Measurements from ENCODE around the gene THSD7B. TPM values are rescaled to one million over a fixed set of nuclear protein-coding genes. Genes with fewer than 3 reads are reported as not detected.

Gene THSD7B
- total and polyA plus RNA-seq, 9 of the 15 experiments (the other 6 are each of a cell fraction or from before 2014, with no cell fraction given): not detected

- in situ Hi-C loops (cut with MboI) (no loop called here), intact Hi-C loops (cut with micrococcal nuclease) (no loop called here)
- TF ChIP-seq PHF21A (IDR thresholded peaks at IDR 0.05; ENCODE audit: borderline replicate concordance, low read depth) (no peak), FOXK1 (CRISPR knock-in tag; IDR thresholded peaks at IDR 0.05; ENCODE audit: borderline replicate concordance) (no peak), U2AF2 (optimal IDR thresholded peaks at IDR 0.05; ENCODE audit: low read depth, low read length) (no peak)
- FAIRE-seq (no peak), ATAC-seq (no peak), DNase-seq (ENCODE audit: extremely low read depth in 1 of 4, low spot score in 3 of 4) (no peak)
- H3K9me3 ChIP-seq (replicated peaks; ENCODE audit: control insufficient read depth, insufficient read depth, low read depth, low read length): no peaks in the 10 kb centered on the region; the same call in 1 of the 2 replicates
- no peaks in the 10 kb centered on the region for H3K4me1 ChIP-seq (replicated peaks in 1 of 2; ENCODE audit: control insufficient read depth in 2 of 2, insufficient read depth in 2 of 2, low read length in 2 of 2)
- no peaks in the 10 kb centered on the region for H3K79me2 ChIP-seq (ENCODE audit: control insufficient read depth, insufficient read depth, low read length)
- no peaks in the 10 kb centered on the region for H3K9me1 ChIP-seq (ENCODE audit: control insufficient read depth, insufficient read depth, low read length)
- no peaks in the 10 kb centered on the region for H4K20me1 ChIP-seq (replicated peaks; ENCODE audit: control insufficient read depth, insufficient read depth, low read length)
- ChIA-PET CTCF (ENCODE audit: low intra/inter-chr PET ratio) (no interaction called here), POLR2A (no interaction called here)
- no peak overlapping the region for H3K4me3 ChIP-seq
- no peaks in the 10 kb centered on the region for H3K27me3 ChIP-seq (ENCODE audit: control insufficient read depth in 2 of 2, insufficient read depth in 2 of 2, low read length in 2 of 2)
- WGBS (ENCODE audit: insufficient coverage, low coverage, missing lambda C conversion rate): 0% methylated on average over 2 of the region's 2 CpGs
- no TSS peak for BruUV-seq (replicated peaks)
- H3K4me2 ChIP-seq (ENCODE audit: insufficient read depth, low read length): no peak overlapping the region
- no peak overlapping the region for H2AFZ ChIP-seq (ENCODE audit: low read depth, low read length)
- H3K27ac ChIP-seq (ENCODE audit: extremely low read depth, low read depth, low read length): no peak overlapping the region
- H3K36me3 ChIP-seq (ENCODE audit: control insufficient read depth, insufficient read depth, low read length): no peaks in the 10 kb centered on the region
- H3K9ac ChIP-seq (ENCODE audit: insufficient read depth in 1 of 2, low read depth in 2 of 2, low read length in 2 of 2): no peak overlapping the region
Measured at GRCh38 chr2:137724912-137725311, 959.6 kb downstream of the THSD7B start.

Small RNA genes lying within 50 kb of the gene (small RNA-seq; reads per million reads assigned to genes)
- gene RF00019 (not detected), gene RNA5SP105 (not detected)

Data from K562 (cell line).